Measurements from ENCODE around the gene CASP8.
"Not testable (repeated sequence)": the region's sequence is repeated elsewhere in the genome, so short reads cannot be mapped to it uniquely, and the experiment has no call there.

Gene CASP8

GRCh38 chr2:201260302-201260800 lies at the start of gene CASP8:
Gene CASP8, plus strand, starts transcription at chr2:201260536. Its CDS starts 5,951 bp downstream, at chr2:201266487.
- no peak for DNase-seq

DNA sequence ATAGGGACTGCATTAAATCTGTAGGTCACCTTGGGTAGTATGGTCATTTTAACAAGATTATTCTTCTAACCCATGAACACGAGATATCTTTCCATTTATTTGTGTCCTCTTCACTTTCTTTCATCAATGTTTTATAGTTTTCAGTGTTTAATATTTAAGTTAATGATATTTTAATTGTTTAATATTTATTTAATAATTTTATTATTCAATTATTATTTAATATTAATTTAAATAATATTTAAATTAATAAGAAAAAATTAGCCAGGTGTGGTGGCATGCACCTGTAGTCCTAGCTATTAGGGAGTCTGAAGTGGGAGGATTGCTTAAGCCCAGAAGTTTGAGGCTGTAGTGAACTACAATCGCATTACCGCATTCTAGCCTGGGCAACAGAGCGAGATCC lies 44.4 kb upstream of the CASP8 start:
- DNase-seq = no peak

DNA sequence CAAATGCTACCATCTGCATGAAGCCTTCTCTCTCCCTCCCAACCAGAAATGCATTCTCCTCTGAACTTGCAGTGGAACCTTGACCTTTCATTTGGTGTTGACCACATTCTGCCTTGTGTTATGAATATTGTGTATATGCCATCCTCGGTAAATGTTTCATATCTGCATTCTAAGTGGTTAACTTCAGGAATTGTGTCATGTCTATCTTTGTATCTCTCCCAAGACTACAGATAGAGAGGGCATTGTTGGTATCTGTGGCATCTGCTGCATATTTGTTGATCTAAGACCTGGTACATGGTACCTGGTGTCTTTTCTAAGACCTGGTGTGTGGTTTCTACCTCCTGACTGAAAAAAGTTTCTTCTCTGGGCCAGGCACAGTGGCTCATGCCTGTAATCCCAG lies 43.4 kb upstream of the CASP8 start:
- no peak for DNase-seq

DNA sequence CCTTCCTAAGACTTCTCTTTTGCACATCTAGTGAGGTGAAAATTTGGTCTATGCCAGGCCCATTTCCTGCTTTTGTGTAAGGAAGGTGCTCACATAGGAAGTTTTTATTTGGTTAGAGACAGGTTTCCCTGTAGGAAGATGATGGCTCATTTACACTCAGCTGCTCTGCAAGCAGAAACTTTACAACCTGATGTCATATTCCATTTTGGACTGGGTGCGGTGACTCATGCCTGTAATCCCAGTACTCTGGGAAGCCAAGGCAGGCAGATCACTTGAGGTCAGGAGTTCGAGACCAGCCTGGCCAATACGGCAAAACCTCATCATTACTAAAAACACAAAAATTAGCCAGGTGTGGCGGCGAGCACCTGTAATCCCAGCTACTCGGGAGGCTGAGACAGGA lies 41.6 kb upstream of the CASP8 start:
- no peak for DNase-seq

- no peak for DNase-seq
These were observed 40.8 kb upstream of the CASP8 start for GRCh38 chr2:201219328-201220096.

- no peak for DNase-seq
These were observed 40.2 kb upstream of the CASP8 start for GRCh38 chr2:201220102-201220570.

DNA sequence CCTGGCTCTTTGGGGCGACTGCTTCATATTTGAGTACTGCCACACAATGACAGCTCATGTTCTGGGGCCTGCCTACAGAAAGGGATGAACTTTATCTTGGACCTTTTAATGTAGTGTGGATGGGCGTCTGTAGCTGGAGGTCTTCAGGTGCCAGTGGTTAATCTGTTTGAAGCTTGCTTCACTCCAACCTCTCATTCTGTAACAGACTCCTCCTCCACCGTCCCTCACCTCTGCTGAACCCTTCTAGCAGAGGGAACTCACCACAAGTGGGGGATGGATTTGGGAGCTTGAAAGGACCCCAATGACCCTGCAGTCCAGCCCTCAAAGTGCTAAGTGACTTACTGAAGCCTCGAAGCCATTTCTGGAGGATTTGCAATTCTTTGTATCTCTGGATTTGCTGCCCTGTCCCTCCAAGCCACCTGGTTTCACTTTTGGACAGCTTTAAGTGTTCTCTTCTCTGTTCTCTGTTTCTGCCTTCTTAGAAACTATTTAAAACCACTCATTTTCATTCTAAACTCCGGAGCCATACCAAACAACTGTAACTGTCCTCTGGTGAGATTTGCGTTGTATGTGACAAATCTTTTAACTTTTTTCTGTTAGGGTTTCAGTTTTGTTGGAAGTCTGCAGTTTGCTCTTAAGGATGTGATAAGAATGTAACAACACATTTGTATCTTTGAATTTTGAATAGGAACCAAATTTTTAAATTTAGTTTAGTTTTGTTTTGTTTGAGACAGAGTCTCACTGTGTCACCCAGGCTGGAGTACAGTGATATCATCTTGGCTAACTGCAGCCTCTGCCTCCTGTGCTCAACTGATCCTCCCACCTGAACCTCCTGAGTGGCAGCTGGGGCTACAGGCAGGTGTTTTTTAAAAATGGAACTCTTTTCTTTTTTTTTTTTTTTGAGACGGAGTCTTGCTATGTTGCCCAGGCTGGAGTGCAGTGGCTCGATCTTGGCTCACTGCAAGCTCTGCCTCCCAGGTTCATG lies 37.0 kb upstream of the CASP8 start:
- DNase-seq = no peak

DNA sequence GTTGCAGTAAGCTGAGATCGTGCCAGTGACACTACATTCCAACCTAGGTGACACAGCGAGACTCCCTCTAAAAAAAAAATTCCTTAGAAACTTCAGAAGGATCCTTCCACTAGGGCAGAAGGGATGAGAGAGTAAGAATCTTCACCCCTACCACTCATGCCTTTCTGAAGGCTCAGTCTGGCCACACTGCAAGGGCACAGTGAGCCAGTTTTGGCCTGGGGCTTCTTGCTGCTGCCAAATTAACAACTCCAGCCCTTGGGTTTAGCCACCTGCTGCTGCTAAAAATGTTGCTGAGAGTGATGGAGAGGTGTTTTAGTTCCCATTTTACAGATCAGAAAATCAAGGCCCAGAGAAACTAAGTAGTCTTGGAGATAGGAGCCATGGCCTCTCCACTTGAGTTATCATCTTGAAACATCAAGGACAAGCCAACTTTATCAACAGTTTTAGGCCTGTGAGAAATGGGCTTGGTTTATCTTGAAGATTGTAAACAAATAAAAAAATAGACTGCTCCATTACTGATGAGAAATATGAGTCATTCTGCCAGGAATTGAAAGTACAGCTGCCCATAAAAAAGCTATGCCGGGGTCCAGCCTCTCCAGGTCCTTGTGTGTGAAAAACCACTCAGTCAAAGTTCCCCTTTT lies 31.9 kb upstream of the CASP8 start:
- DNase-seq = no peak

DNA sequence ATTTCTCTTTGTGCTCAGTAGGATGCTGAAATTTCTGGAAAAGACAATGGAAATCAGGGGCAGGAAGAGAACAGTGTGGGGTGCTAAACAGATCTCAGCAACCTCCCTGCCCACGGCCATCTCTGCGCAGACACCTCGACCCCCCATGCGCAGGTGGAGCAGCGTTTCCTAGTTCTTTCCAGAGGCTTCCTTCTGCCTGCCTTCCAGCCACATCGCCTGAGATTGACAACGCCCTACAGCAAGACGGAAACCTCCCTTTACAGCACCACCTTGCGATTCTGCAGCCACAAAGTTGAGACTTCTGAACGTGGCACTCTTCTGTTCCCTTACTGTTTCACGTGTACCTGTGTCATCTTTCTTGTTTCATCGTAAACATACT lies 31.4 kb upstream of the CASP8 start:
- no peak for DNase-seq

DNA sequence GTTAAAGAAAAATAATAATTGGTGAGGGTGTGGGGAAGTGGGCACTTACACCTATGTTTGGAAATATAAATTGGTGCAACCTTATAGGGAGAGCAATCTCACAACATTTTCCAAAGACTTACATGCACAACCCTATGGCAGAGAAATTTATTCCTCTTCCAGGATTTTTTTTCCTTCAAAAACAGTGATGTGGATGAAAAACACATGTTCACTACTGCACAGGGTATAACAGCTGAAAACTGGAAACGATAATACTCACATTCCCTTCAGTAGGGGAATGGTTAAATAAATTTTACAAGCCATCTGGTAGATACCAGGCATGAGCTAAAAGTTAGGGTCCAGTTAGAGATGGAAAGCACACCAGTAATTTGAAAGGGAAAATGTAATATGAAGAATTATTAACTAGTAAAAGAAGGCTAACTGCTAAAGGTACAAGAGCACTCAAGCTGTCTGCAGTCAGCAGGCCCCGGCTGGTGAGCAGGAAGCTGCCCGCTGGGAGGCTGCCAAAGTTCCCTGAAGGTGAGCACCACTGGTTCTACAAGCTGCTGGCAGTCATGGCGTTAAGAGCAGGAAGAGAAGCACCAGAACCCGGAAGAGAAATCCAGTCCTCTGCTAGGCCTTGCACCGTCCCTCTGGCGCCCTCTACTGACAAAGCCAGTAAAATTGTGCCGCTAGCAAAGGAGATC lies 28.4 kb upstream of the CASP8 start:
- DNase-seq = peak; percentile 92

GRCh38 chr2:201232467-201232815 lies 27.9 kb upstream of the CASP8 start:
- DNase-seq = no peak

- DNase-seq = peak; percentile 42
These were observed 27.0 kb upstream of the CASP8 start for GRCh38 chr2:201233192-201233811.

DNA sequence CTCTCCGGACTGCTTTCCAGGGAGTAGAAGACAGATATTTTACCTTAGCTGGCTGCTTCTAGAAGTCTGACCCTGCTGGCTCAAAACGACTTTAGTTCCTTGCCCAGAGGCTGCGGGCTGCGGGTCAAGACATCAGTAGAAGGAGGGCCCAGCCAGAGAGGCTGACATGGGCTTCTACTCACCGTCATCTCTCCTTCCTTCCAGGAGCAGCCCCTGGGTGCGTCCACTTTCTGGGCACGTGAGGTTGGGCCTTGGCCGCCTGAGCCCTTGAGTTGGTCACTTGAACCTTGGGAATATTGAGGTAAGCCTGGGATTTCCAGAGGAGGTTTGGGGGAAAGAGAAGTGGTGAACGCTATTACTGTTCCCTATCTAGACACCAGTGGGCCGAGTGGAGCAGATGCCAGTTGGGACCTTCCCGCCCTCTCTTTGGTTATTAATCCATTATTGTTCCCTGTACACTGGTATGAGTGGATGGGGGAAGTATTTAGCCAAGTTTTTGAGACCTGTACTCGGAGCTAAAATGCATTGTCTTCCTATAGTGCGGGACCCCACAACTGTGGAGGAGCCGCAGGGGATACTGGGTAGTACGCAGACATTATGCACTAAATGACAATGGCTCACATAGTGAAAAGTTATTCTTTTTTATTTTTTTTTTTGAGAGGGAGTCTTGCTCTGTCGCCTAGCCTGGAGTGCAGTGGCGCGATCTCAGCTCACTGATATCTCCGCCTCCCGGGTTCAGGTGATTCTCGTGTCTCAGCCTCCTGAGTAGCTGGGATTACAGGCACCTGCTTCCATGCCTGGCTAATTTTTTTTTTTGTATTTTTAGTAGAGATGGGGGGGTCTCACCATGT lies 26.3 kb upstream of the CASP8 start:
- no peak for DNase-seq

- DNase-seq = no peak
These were observed 25.6 kb upstream of the CASP8 start for GRCh38 chr2:201234663-201235135.

DNA sequence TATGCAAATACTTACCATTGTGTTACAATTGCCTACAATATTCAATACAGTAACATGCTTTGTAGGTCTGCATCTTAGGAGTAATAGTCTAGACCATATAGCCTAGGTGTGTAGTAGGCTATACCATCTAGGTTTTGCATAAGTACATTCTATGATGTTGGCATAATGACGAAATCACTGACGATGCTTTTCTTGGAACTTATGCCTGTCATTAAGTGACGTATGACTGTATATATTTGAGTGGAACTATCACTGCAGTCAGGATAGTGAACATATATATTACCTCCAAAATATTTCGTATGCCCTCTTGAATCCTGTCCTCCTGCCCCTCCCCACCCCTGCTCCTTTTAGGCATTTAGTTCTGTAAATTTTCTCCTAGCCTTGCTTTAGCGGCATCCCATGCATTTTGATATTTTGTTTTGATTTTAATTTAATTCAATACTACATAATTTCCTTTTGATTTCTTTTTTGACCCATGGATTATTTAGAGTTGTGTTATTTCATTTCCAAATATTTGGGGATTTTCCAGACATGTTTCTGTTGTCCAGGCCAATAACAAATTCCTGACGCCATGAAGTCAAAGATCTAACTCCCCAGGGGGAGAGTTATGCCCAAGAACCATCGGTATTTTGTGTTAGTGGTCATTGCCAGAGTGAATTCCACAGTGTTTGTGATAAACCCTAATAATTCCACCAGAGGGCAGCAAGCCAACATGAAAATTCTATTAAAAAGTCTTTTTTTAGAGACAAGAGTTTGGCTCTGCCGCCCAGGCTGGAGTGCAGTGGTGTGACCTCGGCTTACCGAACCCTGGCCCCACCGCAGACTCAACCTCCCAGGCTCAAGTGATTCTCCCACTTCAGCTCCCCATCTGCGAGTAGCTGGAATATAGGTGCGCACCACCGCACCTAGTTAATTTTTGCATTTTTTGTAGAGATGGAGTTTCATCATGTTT lies 24.2 kb upstream of the CASP8 start:
- peak; percentile 89 for DNase-seq

- no peak for DNase-seq
These were observed 22.7 kb upstream of the CASP8 start for GRCh38 chr2:201237486-201238123.

GRCh38 chr2:201239167-201239935 lies 21.0 kb upstream of the CASP8 start:
- not testable (repeated sequence) for DNase-seq

GRCh38 chr2:201242571-201243277 lies 17.6 kb upstream of the CASP8 start:
- no peak for DNase-seq

Measured in NCI-H82 (cell line).